Activated CD4-positive, alpha-beta T cell treated with anti-CD3 and anti-CD28 coated beads, Interleukin-2, amount 50 U/mL, for 1 hour (primary cell): Measurements from ENCODE around the gene CKLF.

ENCODE experiments used
- DNase-seq: peaks from one replicate; pipeline ENCODE4 v3.0.0-alpha.2; 2020

CKLF gene

DNA sequence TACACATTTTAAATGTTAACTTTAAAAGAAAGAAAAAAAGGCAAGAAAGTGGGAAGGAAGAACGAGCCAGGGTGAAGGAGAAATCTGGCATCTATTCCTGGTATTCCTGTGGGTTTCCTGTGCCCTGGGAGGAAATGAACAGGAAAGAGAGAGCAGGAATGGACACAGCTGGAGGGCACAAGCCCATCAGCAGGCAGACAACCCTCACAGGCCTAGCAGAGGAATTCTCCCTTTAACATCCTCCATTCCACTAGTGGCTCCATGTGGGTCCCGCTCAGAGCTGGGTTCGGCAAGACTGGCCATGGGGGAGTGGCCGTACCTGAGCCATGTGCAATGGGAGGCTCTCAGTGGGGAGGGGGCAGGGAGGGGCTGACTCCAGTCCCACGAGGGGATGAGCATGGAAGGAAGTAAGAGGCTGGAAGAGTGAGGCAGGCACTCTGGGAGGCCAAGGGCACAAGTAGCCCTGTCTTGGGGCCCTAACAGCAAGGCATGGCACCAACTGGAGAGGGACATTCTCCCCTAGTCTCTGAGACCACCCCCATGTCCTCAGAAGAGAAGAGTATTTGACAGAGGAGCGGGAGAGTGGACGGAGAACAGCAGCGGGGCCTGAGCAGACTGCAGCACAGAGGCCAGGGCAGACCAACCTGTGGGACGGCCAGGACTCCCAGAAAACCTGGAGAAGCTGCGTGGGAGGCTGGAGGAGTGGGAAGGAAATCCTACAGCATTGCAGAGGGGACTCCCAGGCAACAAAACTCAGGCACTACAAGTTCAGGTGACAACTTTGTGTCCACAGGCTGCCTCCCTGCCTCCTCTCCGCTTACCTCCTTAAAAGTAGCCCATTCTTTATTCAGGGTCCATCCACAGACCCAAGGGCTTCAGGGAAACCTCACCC, 32.6 kb upstream of the CKLF start:
- DNase-seq, result no peak

DNA sequence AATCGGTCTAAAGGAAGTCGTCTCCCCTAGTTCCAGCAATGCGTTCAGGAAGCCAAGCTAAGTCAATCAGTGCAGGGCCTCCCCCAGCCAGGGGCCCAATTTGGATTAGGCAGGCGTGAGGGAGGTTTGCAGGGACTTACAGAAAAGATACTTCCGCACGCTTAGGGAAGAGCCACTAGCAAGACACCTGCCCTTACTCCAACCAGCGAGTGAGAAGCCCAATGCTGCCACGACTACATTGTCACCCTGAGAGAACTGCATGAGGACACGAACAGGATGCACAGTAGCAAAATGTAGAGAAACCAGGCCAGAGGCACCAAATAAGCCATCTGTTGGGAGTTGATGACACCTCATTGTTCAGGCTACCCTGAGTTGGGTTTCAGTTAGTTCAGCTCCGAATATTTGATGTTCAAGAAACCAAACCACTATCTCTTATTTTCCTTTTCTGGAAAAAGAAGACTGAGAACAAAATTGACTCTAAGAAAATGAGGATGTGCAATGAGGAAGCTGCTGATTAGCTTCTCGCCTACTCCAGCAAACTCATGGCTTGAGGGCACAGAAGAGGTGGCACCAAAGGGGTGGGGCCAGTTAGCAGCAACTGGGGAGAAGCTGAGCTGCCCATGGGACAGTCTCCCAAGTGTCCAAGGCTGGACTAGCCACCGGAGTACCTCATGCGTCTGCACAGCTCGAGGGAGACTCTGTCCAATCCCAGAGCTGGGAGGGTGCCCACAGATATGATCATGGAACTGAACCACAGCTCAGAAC, 31.8 kb upstream of the CKLF start:
- no peak for DNase-seq

DNA sequence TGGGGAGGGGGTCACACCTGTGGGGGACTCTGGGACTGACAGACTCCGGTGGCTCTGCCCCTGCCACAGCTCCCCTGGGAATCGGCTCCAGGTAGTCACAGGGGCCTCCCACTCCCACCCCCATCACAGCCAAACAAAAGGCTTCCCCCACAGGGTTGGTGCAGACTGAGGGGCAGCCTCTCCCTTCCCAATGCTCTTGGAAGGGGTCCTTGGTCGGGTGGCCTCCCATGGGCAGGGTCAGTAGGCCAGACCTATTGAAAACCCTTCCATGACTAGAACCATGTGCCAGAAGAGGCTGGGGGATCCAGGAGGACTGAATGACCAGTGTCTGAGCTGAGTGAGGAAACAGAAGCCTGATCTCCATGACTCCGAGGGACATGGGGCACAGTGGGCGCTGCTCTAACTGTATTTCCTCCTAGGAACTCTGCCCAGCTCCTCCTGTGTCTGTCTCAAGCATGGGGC, 31.1 kb upstream of the CKLF start:
- no peak for DNase-seq

DNA sequence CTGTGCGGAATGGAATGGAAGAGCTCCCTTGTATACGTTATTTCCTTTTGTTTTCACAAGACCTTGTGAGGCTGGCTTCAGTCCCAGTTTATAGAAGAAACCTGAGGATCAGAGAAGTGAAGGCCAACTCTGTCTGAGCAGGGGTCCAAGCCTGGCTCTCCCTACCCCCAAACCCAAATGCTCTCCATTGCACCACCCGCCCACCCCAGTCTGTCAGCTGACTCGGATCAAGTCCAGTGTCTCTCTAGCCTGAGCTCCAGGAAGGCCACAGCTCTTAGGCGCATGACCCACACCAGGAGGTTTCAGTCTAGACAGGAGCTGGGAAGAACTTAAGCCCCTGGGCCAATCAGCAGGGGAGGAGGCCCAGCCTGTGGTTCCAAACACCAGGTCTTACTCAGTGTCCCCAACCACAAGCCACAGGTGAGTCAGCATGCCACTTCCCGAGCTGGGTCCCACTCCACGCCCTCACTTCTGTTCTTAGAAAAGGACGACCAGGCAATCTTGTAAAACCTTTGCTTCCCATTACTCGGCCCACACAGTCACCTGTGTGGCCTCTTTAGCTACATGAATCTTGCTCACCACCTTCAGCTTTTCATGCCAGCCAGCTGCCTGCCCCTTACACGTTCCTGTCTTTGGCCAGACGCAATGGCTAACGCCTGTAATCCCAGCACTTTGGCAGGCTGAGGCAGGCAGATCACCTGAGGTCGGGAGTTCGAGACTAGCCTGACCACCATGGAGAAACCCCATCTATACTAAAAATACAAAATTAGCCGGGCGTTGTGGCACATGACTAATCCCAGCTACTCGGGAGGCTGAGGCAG, 30.2 kb upstream of the CKLF start:
- peak; percentile 86 for DNase-seq

DNA sequence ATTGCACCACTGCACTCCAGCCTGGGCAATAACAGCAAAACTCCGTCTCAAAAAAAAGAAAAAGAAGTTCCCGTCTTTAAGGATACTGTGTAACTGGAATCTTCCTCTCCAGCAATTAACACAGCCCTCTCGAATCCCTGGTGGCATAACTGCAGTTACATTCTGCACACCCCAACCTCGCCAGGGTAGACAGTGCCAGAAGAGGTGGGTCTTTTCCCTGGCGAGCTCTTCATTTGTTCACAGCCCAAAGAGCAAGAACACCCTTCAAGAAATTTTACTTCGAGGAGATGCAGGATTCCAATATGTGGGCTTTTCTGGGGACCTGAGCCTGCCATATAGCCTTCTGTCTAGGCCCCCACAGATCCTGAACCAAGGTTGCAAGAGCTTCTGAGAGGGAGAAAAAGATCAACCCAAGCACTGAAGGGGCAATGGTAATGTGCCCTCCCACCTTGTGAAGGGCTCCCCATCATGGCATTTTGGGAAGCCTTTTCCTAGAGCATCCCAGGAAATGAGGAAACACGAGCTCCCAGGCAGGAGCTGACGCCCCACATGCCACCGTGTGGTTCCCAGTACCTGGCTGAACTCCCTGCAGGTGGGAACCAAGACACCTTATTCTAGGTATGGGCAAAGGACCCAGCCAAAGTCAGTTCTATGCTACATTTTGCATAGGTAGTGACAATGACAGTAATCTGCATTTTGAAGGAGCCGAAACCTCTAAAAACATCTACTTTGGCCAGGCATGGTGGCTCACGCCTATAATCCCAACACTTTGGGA, 29.4 kb upstream of the CKLF start:
- no peak for DNase-seq

DNA sequence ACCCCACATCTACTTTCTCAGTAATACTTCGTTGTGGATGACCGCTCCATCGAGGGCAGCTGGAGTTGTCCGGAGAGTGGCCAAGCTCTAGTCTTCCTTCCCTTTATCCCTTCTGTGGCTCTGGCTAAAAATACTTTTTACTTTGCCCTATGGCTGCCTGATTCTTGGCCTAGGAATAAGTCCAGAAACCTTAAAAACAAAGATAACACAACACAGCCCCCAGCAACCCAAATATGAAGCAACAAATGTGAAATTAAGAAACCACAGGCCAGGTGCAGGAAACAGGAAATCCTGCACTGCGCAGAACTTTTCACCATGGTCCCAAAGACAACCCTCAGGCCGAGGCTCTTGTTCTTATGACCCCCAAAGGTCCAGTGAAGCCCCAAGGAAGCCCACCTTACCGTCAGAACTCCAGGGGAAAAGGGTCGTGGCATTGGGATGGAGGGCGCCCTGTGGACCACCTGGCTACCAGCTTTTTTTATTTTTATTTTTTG, 28.5 kb upstream of the CKLF start:
- peak; percentile 24 for DNase-seq

DNA sequence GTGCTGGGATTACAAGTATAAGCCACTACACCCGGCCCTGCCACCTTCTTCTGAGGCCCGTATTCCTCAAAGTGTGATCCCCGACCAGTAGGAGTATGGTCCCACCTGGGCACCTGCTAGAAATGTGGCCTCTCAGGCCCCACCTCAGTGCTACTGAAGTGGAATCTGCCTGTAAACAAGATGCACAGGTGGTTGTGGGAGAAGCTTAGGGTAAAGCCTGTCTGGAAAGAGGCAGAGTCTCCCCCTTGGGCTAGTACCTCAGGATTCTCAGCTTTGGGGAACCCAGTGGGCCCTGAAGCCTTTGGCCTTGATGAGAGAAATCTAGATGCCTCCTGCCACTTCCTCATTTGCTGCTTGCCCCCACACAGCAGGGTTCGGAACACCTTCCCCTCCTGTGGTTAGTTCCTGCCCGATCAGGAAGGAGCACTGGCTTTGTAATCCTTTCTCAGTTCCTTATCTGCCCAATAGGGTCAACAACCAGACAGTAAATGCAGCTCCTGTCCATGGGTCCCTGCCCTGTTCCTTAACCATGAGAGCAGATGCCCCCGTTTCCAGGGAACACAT, 27.7 kb upstream of the CKLF start:
- DNase-seq, result no peak

DNA sequence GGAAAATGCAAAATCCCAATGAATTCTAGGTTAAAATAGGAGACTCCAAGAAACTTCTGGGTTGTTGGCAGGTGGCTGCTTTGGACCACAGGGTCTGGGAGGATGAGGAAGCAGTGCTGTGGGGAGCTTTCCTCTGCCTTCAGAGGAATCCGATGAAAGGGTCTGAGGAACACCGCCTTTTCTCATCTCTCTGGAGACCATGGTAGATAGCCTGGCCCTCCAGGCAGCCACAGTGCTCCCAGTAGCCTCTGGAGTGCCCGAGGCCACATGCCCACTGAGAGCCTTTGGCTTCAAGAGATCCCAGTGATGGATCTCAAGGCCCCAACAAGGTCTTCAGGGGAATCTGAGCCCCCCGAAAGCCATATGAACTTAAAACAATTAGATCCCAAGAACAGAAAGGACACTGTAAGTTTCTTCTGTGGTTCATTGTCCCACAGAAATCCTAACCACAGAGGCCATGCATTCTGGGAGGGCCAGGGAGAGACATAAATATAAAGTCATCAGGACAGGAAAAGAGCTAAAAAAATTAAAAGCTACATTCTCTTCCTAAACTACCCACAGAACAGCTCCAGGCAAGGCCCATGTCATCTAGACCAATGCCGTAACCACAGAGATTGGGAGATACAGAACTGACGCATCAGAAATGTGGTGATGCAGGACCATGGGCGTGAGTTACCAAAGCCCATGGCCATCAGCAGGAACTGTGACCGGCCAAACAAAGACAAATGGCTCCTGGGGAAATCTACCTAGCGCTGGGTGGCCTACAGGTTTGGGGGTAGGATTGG, 26.8 kb upstream of the CKLF start:
- DNase-seq, result no peak

DNA sequence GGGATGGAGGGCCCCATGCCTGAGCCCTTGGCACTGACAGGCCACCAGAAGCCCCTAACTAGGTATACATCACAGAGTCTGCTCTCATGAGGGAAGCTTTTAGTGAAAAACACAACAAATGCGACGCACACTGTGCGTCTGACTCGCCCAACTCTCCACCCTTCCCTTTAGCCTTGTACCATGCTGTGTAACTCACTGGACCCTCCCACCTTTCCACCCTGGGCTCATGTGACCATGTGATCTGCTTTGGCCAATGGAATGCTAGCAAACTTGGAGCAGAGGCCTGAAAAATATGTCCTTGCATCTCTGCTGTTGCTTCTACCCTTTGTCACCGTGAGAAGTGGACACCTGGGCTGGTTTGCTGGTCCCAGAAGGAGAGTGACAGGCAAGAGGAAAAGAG, 24.1 kb upstream of the CKLF start:
- DNase-seq, result no peak

DNA sequence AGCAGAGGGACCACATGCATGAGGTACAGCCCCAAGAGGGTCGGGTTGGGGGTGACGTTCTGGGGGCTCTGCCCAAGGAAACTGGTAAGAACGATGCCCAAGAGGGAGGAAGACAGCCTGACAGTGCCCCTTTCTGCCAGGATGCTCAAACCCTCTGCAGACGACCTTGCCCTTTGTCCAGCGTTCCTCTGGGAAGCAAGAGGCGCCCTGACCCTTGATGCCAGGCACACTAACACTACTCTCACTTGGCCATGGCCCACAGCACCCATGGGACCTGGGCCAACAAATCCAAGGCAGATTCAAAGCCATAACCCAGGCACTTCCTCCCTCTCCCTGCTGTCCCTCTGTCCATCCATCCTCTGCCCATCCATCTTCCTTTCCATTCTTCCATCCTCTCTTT, 22.9 kb upstream of the CKLF start:
- DNase-seq, result no peak

DNA sequence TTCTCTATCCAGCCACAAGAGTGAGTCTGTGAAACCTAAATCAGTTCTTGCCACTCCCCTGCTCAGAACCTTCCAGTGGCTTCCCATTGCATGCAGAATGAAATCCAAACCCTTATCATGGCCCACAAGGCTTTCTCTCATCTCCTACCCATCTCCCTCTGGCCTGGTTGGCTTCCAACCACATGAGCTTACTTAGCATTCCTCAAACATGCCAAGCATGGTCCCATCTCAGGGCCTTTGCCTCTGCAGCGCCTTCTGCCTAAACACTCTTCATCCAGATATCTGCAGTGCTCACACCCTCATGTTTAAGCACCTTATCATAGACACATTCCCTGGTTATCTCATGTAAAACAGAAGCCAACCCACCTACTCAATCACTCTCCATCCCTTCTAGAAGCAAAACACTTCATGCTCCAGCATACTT, 18.0 kb upstream of the CKLF start:
- no peak for DNase-seq

DNA sequence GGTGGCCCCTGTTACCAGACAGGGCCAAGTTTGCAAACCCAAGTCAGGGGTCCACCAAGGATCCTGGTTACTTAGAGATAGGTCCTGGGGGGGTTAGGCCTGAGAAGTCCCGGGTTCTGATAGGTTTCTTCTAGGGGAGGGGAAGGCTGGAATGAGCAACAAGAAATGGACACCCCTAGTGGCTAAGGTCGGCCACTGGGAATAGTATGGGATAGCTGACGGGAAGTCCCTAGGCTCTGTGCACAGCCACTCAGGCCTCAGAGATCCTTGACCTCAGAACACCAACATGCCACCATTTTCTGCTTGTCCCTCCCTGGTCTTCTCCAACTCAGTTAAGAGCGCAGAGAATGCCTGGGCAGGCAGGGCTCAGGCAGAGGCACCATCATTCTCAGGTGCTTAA, 15.9 kb upstream of the CKLF start:
- no peak for DNase-seq

DNA sequence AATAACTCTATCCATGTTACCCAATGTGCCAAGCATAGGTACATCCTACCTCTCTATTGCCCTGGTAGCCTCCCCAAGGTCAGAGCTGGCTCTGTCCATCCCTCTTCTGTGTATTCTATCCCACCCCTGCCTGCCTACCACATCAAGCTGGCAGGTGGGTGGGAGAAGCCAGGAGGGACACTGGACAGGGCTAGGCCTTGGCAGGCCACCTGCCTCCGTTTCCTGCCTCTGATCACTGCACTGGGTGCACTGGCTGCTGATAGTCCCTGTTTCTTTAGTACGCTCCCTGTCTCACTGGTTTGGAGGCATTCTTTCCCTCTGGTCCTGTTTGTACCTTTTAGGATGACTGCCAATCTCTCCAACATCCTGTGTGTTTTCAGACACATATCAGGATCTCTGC, 15.1 kb upstream of the CKLF start:
- no peak for DNase-seq

DNA sequence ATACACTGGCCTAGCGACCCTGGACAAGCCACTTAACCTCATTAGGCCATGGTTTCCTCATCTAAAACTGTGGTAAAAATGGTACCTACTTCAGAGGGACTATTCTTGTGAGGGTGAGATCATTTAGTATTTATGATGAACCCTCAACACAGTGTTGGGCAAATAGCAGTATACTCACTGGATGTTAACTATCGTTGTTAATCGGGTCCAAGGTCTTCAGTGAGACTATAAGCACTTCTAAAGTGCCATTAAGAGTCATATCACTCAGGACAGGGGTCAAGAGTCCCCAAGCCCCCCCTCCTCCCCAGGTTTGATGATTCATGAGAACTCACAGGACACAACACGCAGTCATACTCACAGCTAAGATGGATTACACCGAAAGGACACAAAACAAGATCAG, 13.5 kb upstream of the CKLF start:
- no peak for DNase-seq

DNA sequence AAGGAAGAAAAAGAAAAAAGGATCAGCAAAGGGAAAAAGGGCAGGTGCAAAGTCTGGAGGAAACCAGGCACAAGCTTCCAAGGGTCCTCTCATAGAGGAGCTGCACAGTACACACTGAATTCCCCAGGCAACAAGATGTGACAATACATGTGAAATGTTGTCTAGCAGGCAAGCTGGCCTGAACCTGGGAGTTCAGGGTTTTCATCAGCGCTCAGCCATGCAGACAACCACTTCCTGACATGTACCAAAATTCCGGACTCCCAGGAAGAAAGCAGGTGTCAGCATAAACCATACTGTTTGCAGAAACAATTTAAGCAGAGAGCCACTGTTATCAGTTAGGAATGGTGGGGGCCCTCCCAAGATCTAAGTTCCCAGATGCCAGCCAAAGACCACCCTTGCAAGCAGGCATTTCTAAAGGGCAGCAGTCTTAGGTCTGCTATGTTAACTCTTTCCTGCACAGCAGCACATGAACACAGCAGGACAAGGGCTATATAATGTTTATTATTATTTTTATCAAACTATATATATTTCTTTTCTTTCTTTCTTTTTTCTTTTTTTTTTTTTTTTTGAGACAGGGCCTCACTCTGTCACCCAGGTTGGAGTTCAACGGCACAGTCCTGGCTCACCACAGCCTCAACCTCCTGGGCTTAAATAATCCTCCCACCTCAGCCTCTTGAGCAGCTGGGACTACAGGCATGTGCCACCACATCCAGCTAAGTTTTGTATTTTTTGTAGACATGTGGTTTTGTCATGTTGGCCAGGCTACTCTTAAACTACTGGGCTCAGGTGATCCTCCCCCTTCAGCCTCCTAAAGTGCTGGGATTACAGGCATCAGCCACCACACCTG, 12.5 kb upstream of the CKLF start:
- DNase-seq, result no peak

DNA sequence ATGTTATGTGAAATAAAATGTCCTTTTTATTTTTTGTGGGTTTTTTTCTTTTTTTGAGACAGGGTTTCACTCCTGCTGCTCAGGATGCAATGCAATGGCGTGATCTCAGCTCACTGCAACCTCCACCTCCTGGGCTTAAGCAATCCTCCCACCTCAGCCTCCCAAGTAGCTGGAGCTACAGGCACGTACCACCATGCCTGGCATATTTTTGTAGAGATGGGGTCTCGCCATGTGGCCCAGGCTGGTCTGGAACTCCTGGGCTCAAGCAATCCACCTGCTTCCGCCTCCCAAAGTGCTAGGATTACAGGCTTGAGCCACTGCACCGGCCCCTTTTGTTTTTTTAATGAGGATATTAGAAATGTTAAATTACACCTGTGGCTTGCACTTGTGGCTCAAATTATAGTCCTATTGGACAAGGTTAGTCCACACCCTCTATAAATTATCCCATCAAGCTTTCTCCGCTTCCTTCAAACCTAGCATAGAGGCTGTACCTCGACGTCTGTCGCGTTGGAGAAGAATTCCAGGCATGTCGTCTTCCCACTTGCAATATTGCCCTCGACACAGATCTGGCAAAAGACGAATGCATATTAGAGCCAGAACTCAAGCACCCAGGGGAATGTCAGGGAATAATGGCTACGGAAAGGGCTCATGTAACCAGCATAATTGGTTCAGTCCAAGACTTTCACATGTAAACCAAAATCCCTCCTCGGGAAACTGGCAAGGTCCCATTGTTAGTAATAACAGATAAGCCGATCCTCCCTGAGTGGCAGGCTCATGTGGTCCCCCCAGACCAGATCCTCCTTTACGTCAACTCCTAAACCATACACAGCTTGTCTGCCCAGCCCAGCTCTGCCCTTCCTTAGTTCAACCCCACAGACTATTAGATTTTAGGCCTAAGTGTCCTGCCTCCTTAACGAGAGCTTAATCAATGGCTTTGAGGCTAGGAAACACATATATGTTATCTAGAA, 10.7 kb upstream of the CKLF start:
- DNase-seq, result no peak

DNA sequence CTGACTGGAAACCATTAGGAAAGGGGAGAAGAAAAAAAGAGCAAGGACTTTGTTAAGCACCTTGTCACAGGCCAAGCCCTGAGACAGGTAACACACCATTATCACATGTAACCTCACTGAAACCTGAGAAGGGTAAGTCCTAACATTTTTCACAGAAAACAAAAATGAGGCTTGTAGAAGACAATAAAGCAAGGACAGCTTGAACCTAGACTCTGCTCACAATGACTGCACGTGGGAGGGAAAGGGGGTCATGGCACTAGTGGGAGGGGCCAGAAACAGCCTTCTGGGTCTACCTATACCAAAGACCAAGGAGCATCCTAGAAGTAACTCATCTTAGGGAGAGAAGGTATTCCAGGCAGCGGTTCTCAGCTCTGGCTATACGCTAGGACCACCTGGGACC, 10.0 kb upstream of the CKLF start:
- DNase-seq, result no peak

DNA sequence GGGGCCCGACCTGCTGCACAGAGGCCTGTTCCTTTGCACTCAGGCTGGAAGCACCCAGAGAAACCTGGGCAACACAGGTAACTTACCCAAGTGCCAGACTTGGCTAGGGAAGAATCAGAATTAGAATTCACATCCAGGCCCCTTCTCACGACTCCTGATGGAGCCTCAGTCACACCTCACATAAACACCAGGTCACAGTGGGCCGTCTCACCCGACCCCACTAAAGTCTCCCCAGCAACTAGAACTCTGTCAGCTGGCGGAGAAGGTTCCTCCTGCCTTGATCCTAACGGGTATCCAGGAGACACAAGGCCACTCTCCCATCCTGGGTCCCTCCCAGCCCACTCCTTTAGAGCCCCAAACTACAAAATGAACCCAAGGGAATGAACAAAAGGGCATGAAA, 8.8 kb upstream of the CKLF start:
- no peak for DNase-seq
